CD4-positive, alpha-beta T cell treated with Interleukin-10 for 1 hour (primary cell): ENCODE measurements around the gene POU2AF3.
"Not testable (repeated sequence)": the region's sequence is repeated elsewhere in the genome, so short reads cannot be mapped to it uniquely, and the experiment has no call there.

Source experiments
- DNase-seq: peaks from one replicate; pipeline ENCODE4 v3.0.0-alpha.2; 2020

POU2AF3 gene

GRCh38 chr11:111301004-111301841 lies 2.9 kb downstream of the POU2AF3 start:
- no peak for DNase-seq

- no peak for DNase-seq
Observed at GRCh38 chr11:111301842-111302118, 3.4 kb downstream of the POU2AF3 start.

GRCh38 chr11:111302298-111302697 lies 4.0 kb downstream of the POU2AF3 start:
- DNase-seq = no peak

- no peak for DNase-seq
Observed at GRCh38 chr11:111303461-111303860, 5.1 kb downstream of the POU2AF3 start.

- DNase-seq = no peak
Observed at GRCh38 chr11:111305162-111305802, 6.9 kb downstream of the POU2AF3 start.

- no peak for DNase-seq
Observed at GRCh38 chr11:111305876-111306275, 7.5 kb downstream of the POU2AF3 start.

GRCh38 chr11:111306321-111306720 lies 8.0 kb downstream of the POU2AF3 start:
- no peak for DNase-seq

GRCh38 chr11:111307472-111308108 lies 9.2 kb downstream of the POU2AF3 start:
- DNase-seq = no peak

GRCh38 chr11:111308140-111308539 lies 9.8 kb downstream of the POU2AF3 start:
- no peak for DNase-seq

- no peak for DNase-seq
Observed at GRCh38 chr11:111309215-111309915, 11.0 kb downstream of the POU2AF3 start.

- DNase-seq = no peak
Observed at GRCh38 chr11:111310088-111310487, 11.7 kb downstream of the POU2AF3 start.

- DNase-seq = no peak
Observed at GRCh38 chr11:111310723-111311122, 12.4 kb downstream of the POU2AF3 start.

- no peak for DNase-seq
Observed at GRCh38 chr11:111312076-111312475, 13.7 kb downstream of the POU2AF3 start.

- DNase-seq = no peak
Observed at GRCh38 chr11:111319296-111319695, 20.9 kb downstream of the POU2AF3 start.

- DNase-seq = not testable (repeated sequence)
Observed at GRCh38 chr11:111320199-111320598, 21.9 kb downstream of the POU2AF3 start.

GRCh38 chr11:111320728-111321568 lies 22.6 kb downstream of the POU2AF3 start:
- no peak for DNase-seq

- DNase-seq = no peak
Observed at GRCh38 chr11:111322534-111322933, 24.2 kb downstream of the POU2AF3 start.

- no peak for DNase-seq
Observed at GRCh38 chr11:111324277-111324720, 26.0 kb downstream of the POU2AF3 start.

GRCh38 chr11:111325259-111325658 lies 26.9 kb downstream of the POU2AF3 start:
- no peak for DNase-seq

GRCh38 chr11:111326824-111327223 lies 28.5 kb downstream of the POU2AF3 start:
- DNase-seq = no peak

- no peak for DNase-seq
Observed at GRCh38 chr11:111327908-111328624, 29.7 kb downstream of the POU2AF3 start.
